Neutrophil (primary cell): ENCODE data around the gene ZNF124.
"Not testable (repeated sequence)": the region's sequence is repeated elsewhere in the genome, so short reads cannot be mapped to it uniquely, and the experiment has no call there.

ENCODE experiments used
- H3K27ac ChIP-seq: fragments of 200-600 bp; sonication (generic); 2 replicates; pipeline ENCODE4 v1.5.1; 2016; ENCODE audit warnings: mild to moderate bottlenecking, moderate library complexity
- H3K27me3 ChIP-seq: fragments of 200-600 bp; sonication (generic); 2 replicates; pipeline ENCODE4 v1.6.0; 2016; ENCODE audit warnings: mild to moderate bottlenecking
- H3K36me3 ChIP-seq: fragments of 200-600 bp; sonication (generic); 2 replicates; pipeline ENCODE4 v1.5.1; 2017
- H3K4me1 ChIP-seq, 2 experiments: fragments of 200-600 bp in 1 of 2; sonication (generic) in 1 of 2; 1 replicate in 1 of 2; 2 replicates in 1 of 2; pipeline versions ENCODE4 v1.5.1 to v1.6.1; 2013 to 2016; ENCODE audit warnings: low read depth in 1 of 2, low read length in 1 of 2, mild to moderate bottlenecking in 1 of 2, moderate library complexity in 1 of 2; ENCODE audit not compliant: control insufficient read depth in 1 of 2, insufficient read depth in 1 of 2
- H3K4me3 ChIP-seq, 2 experiments: fragments of 200-600 bp in 1 of 2; sonication (generic) in 1 of 2; 1 replicate in 1 of 2; 2 replicates in 1 of 2; pipeline ENCODE4 v1.5.1; 2013 to 2016; ENCODE audit warnings: low read depth in 1 of 2, low read length in 1 of 2, mild to moderate bottlenecking in 1 of 2, moderate library complexity in 1 of 2
- H3K9me3 ChIP-seq: fragments of 200-600 bp; sonication (generic); 2 replicates; pipeline ENCODE4 v1.5.1; 2016
- TF ChIP-seq, protein P1 (sequence below): fragments of 200-600 bp; sonication (generic); IDR thresholded peaks from 2 replicates; pipeline ENCODE4 v1.5.1; 2016; ENCODE audit warnings: antibody characterized with exemption

Gene ZNF124

DNA sequence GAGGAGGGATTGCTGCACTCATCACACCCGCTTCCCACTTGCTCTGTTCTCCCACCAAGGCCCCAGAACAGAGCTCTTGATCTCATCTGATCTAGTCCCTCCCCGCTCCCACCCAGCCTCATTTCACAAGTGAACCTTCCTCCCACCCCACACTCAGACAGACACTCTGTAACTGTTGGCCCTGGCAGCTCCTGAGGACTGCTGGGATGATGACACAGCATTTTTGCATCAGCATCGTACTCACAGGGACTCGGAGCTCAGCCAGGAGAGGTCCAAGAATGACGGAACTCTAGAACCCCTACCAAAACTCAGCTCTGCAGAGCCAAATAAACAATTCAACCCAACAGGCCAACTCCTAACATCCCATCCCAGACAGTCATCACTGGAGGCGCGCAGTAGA lies 11.2 kb upstream of the ZNF124 start:
- peaks cover 18% of the 10 kb centered on the region for H3K9me3 ChIP-seq
- no peaks in the 10 kb centered on the region for H3K4me1 ChIP-seq
- H3K36me3 ChIP-seq, result no peaks in the 10 kb centered on the region
- no peaks in the 10 kb centered on the region for H3K27me3 ChIP-seq
- TF ChIP-seq, protein P1, sequence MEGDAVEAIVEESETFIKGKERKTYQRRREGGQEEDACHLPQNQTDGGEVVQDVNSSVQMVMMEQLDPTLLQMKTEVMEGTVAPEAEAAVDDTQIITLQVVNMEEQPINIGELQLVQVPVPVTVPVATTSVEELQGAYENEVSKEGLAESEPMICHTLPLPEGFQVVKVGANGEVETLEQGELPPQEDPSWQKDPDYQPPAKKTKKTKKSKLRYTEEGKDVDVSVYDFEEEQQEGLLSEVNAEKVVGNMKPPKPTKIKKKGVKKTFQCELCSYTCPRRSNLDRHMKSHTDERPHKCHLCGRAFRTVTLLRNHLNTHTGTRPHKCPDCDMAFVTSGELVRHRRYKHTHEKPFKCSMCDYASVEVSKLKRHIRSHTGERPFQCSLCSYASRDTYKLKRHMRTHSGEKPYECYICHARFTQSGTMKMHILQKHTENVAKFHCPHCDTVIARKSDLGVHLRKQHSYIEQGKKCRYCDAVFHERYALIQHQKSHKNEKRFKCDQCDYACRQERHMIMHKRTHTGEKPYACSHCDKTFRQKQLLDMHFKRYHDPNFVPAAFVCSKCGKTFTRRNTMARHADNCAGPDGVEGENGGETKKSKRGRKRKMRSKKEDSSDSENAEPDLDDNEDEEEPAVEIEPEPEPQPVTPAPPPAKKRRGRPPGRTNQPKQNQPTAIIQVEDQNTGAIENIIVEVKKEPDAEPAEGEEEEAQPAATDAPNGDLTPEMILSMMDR, result no peak
- H3K27ac ChIP-seq, result no peak overlapping the region
- H3K4me3 ChIP-seq, result no peak overlapping the region

DNA sequence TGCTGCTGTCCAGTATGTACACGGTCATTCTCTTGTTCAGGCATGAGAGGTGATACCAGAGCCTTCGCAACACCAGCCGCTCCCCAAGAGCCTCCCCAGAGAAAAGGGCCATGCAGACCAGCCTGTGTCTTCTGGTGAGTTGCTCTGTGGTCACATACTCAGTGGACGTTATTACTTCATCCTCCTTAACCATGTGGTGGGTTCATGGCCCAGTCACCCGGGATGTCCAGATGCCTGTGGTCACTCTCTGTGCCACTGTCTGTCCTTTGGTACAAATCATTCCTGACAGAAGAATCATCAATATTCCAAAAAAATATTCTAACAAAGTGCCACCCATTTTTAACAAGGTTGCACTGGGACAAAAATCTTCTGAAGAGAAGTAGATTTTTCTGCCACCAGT lies 8.8 kb upstream of the ZNF124 start:
- Histone ChIP-seq H3K4me1 (peaks cover 0 to 4% of the 10 kb centered on the region in 2 experiments), H3K27ac (no peak overlapping the region), H3K36me3 (no peaks in the 10 kb centered on the region), H3K27me3 (no peaks in the 10 kb centered on the region), H3K4me3 (no peak overlapping the region), H3K9me3 (peaks cover 8% of the 10 kb centered on the region)
- TF ChIP-seq, protein P1, result no peak

DNA sequence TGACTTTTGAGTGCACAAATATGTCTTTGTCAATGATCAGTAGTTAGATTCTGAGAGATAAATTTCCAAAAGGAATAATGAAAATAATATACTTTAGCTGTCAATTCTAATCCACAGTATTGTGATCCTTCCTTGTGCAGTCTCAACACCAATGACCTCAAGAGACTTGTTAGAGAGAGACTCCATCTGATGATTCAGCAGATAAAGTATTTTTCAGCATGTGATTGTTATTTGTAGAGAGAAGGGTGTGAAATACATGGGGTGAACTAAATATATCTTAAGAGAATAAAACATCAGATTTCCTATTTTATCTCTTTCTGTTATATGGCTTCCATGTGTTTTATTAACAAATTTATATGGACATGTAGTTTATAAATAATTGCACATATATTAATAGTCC lies 5.9 kb upstream of the ZNF124 start:
- peaks cover 2% of the 10 kb centered on the region for H3K9me3 ChIP-seq
- no peak overlapping the region for H3K4me3 ChIP-seq
- TF ChIP-seq, protein P1, result no peak
- peaks cover 9 to 23% of the 10 kb centered on the region in 2 experiments for H3K4me1 ChIP-seq
- H3K27ac ChIP-seq, result no peak overlapping the region
- no peaks in the 10 kb centered on the region for H3K27me3 ChIP-seq
- no peaks in the 10 kb centered on the region for H3K36me3 ChIP-seq

DNA sequence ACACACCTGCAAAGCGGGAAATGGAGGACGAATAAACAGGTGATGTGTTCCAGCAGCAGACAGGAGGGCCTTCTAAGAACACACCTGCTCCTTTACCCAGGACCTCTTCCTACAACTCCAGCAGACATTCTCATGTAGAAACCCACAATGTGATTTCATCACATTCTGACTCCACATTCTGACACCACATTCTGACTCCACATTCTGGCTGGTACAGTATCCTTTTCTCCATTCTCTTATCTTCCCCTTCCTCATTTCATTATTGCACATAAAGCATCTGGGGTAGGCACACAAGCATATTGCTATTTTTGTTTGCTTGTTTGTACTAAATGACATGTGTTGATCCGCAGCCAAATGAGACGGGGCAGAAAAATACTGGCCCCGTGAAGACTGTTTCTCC lies 3.6 kb upstream of the ZNF124 start:
- no peaks in the 10 kb centered on the region for H3K9me3 ChIP-seq
- TF ChIP-seq, protein P1, result no peak
- H3K36me3 ChIP-seq, result no peaks in the 10 kb centered on the region
- no peak overlapping the region for H3K27ac ChIP-seq
- H3K4me1 ChIP-seq, result peaks cover 16 to 29% of the 10 kb centered on the region in 2 experiments
- no peak overlapping the region for H3K4me3 ChIP-seq
- H3K27me3 ChIP-seq, result no peaks in the 10 kb centered on the region

DNA sequence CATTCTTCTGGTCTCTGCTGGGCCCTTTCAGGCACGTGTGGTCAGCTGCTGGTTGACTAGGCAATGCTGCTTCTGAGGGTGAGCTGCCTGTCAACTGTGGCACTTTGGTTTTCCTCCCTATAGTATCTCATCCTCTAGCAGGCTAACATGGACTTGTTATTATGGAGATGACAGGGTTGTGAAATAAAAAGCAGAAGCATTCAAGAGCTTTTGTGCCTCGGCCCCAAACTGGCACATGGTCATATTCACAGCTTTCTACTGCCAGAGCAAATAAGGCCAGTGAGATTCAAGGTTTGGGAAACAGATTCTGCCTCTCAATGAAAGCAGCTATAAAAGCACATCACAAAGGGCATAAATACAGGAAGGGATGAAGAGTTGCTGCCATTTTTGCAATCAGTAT lies 1.6 kb upstream of the ZNF124 start:
- Histone ChIP-seq H3K4me1 (peaks cover 16 to 29% of the 10 kb centered on the region in 2 experiments), H3K27me3 (no peaks in the 10 kb centered on the region), H3K9me3 (no peaks in the 10 kb centered on the region), H3K4me3 (no peak overlapping the region), H3K27ac (peak overlapping the region; percentile 72), H3K36me3 (no peaks in the 10 kb centered on the region)
- TF ChIP-seq, protein P1, result no peak

DNA sequence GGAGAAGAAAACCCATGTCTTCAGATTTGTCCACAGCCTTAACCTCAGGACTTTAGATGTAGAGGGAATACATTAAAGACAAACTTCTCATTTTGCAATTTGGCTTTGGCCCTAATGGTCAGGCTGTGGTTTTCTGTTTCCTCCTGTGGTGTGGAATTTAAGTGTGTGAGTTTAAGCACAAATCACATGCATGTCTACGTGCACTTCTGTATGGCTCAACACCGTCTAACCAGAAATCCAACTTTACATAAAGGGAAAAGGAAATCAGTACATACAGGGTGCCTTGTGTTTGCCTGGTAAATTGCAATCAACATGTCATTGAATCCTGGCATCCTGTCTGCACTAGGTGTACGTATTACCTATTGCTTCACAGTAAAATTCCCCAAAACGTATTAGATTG lies 1.2 kb upstream of the ZNF124 start:
- Histone ChIP-seq H3K36me3 (no peaks in the 10 kb centered on the region), H3K9me3 (no peaks in the 10 kb centered on the region), H3K27me3 (no peaks in the 10 kb centered on the region), H3K4me1 (peaks cover 16 to 29% of the 10 kb centered on the region in 2 experiments), H3K4me3 (no peak overlapping the region), H3K27ac (peak overlapping the region; percentile 72)
- TF ChIP-seq, protein P1, result no peak

DNA sequence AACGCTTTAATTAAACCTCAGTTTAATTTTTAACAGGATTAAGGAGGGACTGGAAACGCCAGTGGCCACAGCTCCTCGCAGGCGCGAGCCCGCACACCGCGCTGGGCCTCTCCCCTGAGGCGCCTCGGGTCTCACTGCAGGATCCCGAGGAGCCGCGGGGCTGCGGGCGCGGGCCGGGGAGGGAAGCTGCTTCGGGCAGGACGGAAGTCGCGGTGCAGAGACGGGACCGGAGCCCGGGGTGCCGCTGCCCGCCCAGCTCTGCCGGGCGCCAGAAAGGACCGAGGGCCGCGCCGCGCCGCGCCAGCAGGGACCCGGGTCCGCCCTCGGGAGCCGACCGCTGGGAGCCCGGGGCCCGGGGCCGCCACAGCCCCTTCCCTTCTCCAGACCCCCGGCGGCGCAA lies 377 bp downstream of the ZNF124 start:
- H3K36me3 ChIP-seq, H3K27me3 ChIP-seq, H3K4me3 ChIP-seq, H3K27ac ChIP-seq, H3K9me3 ChIP-seq: not testable (repeated sequence)
- peaks cover 16 to 29% of the 10 kb centered on the region in 2 experiments for H3K4me1 ChIP-seq
